Measurements from ENCODE around the gene PRKCH. TPM values are rescaled to one million over a fixed set of nuclear protein-coding genes. Genes with fewer than 3 reads are reported as not detected.

PRKCH gene
- total RNA-seq, 1 experiment from 2014 or later = 5.2 TPM

GRCh38 chr14:61343471-61343870 lies 22.1 kb downstream of the PRKCH start:
- H3K79me2 ChIP-seq (ENCODE audit: insufficient read depth, low read length) = no peaks in the 10 kb centered on the region
- no peak overlapping the region for H3K4ac ChIP-seq (ENCODE audit: low read depth, low read length)
- no peak overlapping the region for H2AFZ ChIP-seq (ENCODE audit: low read length)
- DNase-seq = no peak
- no peak overlapping the region for H4K8ac ChIP-seq (replicated peaks; ENCODE audit: insufficient read length, low read depth, low read length)
- no peaks in the 10 kb centered on the region for H3K36me3 Mint-ChIP-seq (ENCODE audit: insufficient read depth in 1 of 3, low read depth in 3 of 3)
- peaks cover 3 to 7% of the 10 kb centered on the region in 2 experiments for H3K4me1 Mint-ChIP-seq
- H2BK15ac ChIP-seq (ENCODE audit: low read depth, low read length) = no peak overlapping the region
- H3K27ac Mint-ChIP-seq = no peak overlapping the region
- no peaks in the 10 kb centered on the region for H3K27me3 Mint-ChIP-seq (ENCODE audit: low read depth)
- no peak overlapping the region for H2BK120ac ChIP-seq (ENCODE audit: low read depth, low read length, poor library complexity, severe bottlenecking)
- no peaks in the 10 kb centered on the region for H3K79me1 ChIP-seq (ENCODE audit: insufficient read depth, low read depth, low read length, poor library complexity, severe bottlenecking)
- H3K18ac ChIP-seq (ENCODE audit: insufficient read length, low read depth, low read length) = no peak overlapping the region
- no peak overlapping the region for H3K9ac ChIP-seq (ENCODE audit: extremely low read depth, insufficient read length, low read length)
- no peak overlapping the region for H3K14ac ChIP-seq (ENCODE audit: insufficient read depth, low read length)
- H3K9me3 ChIP-seq (ENCODE audit: control insufficient read depth, low read depth, low read length) = no peaks in the 10 kb centered on the region
- no peaks in the 10 kb centered on the region for H3K27me3 ChIP-seq (ENCODE audit: insufficient read depth, low read length)
- no peak overlapping the region for H2BK12ac ChIP-seq (ENCODE audit: insufficient read length, low read depth, low read length)
- no peak overlapping the region for H2BK5ac ChIP-seq (ENCODE audit: insufficient read length, low read length)
- no peaks in the 10 kb centered on the region for H3K4me1 ChIP-seq (ENCODE audit: insufficient read depth, low read length)
- TF ChIP-seq CTCF (conservative IDR thresholded peaks at IDR 0.05) = no peak
- H3T11ph ChIP-seq (ENCODE audit: low read length) = no peak overlapping the region
- WGBS (ENCODE audit: extremely low coverage, insufficient read length, low lambda C conversion rate) = no CpG with 5 or more reads among the region's 1 CpG
- H3K4me3 Mint-ChIP-seq = no peak overlapping the region
- H3K27ac ChIP-seq (ENCODE audit: insufficient read length, low read depth, low read length) = no peak overlapping the region
- H3K23me2 ChIP-seq (ENCODE audit: insufficient read length, low read depth, low read length, poor library complexity, severe bottlenecking) = no peaks in the 10 kb centered on the region
- H2BK20ac ChIP-seq (ENCODE audit: low read depth, low read length, poor library complexity, severe bottlenecking) = no peak overlapping the region
- no peak overlapping the region for H2AK5ac ChIP-seq (ENCODE audit: insufficient read length, low read length)
- no peak overlapping the region for H3K4me2 ChIP-seq (ENCODE audit: insufficient read depth, insufficient read length, low read length)
- H4K20me1 ChIP-seq (ENCODE audit: control insufficient read depth, insufficient read depth, insufficient read length) = no peaks in the 10 kb centered on the region
- no peak overlapping the region for H3K56ac ChIP-seq (ENCODE audit: insufficient read length, low read depth, low read length)
- H3K9me3 Mint-ChIP-seq = no peaks in the 10 kb centered on the region
- no peak overlapping the region for H3K23ac ChIP-seq (ENCODE audit: insufficient read length, low read depth, low read length)
- no peak overlapping the region for H4K5ac ChIP-seq (ENCODE audit: insufficient read length, low read depth, low read length)
- no peak overlapping the region for H4K91ac ChIP-seq (ENCODE audit: insufficient read length, low read depth, low read length)
